HG03064 (cell line): ENCODE data around the gene ENO3.

Experiments used
- ATAC-seq: cut with Tn5 transposase; IDR thresholded peaks from one replicate; pipeline ENCODE4 v1.9.1; 2021; ENCODE audit warnings: low read depth; ENCODE audit not compliant: unreplicated experiment

The ENO3 gene

DNA sequence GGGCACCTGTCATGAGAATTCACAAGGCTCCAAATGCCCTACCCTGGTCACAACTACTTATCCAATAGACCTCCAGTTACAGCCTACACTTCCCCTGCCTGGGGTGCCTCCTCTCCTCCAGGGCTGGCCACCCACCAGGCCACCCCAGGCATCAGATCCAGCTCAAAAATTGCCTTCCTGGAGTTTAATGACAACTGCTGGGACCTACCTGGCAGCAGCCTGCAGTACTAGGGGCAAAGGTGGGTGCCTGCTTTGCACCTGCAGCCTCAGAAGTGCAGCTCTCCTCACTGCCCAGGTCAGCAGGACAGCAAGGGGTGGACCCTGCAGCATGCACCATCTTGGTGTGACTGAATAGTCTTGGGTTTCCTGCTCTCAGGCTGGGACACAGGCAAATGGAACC is 15.3 kb upstream of the ENO3 start:
- ATAC-seq = no peak

DNA sequence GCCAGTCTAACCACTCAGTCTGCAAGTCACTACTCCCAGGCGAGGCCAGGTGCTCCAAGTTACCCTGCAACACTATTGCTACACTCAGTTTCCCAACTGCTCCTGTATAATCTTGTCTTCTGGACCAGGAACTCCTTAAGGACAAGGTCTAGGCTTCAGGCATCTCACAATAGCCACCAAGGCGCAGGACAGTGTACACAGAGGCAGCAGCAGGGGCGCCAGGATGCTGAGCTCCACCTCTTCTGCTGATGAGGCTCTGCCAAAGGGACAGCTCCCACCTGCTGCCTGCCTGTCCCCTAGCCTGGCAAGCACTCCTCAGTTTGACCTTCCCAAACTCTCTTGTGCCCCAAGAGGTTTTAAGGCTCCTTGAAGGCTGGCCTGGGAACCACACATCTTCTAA is 14.5 kb upstream of the ENO3 start:
- ATAC-seq = no peak

DNA sequence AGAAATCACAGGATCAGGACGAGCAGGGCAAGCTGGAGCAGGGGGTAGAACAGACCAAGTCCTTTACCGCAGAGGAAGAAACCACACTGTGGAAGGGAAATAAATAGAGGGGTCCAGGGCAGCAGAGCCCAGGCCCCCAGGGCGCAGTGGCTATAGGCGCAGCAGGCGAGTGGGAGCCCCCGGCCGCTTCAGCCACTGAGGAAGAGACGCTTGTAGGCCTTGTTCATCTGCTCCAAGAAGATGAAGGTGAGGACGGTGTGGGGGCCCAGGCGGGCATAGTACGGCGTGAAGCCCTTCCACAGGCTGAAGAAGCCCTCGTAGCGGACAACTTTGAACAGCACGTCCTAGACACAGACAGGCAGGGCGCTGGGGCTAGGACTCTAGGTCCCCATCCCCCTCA is 13.4 kb upstream of the ENO3 start:
- ATAC-seq = no peak

DNA sequence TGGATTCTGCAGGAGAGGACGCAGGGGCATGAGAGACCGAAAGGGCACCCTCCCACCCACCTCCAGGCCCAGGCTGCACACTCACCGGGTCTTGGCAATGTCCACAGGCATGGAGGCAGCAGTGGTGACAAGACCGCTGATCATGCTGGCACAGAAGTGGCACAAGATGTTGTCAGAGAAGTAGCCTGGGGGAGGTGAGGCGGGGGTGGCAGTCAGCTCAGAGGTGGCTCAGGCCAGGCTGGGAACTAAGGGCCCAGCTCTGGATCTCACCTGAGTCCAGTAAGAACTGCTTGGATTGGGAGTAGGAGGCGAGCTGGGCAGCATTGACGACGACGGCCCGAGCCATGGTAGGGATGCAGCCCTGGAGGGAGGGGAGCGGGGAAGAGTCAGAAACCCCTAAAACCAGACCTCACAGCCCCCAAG is 12.8 kb upstream of the ENO3 start:
- no peak for ATAC-seq

DNA sequence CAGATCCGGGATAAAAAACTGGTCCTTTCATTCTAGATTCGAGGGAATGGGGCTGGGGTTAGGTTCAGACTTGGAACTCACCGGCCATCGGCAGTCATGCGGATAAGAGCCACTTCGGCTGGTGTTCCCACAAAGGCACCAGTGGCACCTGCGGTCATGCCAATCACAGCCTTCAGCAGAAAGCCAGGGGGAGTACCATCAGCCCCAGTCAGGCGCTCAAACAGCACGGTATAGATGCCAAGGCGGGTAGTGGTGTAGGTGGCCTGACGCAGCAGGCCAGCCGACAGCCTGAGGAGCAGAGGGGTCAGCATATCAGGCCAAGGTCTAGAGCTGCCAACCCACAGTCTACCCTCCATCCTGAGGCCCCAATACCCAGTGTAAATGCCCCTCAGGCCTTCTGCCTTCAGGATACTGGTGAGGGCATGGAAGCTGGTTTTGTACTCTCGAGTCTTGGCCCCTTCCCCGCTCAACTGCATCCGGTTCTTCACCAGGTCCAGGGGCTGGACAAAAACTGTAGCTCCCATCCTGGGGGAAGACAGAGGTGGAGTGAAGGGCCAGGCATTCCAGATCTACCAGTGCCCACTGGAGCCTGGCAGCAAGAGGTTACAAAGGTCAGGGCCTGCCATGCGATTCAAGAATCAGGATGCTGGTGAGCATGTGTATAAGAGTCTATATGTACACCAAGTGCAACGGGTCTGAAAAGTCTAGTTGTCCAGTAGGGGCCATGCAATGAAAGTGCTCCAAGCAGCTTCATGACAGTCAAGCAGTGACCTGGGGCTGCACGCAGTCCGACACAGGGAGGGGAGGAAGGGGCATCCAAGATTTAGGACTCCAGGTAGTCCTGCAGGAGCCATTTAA is 12.0 kb upstream of the ENO3 start:
- ATAC-seq = no peak

DNA sequence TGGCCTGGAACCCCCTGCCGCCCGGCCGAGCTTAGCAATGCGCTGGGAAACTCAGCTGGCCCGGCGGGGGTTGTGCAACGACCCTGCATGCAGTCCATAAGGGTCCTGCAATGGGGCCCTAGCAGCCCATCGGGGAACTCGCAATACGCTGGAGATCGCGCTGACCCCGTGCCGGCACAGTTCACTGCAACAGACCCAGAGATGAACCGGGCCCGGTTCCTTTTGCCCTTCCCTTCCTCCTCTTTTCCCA is 11.4 kb upstream of the ENO3 start:
- ATAC-seq = no peak

DNA sequence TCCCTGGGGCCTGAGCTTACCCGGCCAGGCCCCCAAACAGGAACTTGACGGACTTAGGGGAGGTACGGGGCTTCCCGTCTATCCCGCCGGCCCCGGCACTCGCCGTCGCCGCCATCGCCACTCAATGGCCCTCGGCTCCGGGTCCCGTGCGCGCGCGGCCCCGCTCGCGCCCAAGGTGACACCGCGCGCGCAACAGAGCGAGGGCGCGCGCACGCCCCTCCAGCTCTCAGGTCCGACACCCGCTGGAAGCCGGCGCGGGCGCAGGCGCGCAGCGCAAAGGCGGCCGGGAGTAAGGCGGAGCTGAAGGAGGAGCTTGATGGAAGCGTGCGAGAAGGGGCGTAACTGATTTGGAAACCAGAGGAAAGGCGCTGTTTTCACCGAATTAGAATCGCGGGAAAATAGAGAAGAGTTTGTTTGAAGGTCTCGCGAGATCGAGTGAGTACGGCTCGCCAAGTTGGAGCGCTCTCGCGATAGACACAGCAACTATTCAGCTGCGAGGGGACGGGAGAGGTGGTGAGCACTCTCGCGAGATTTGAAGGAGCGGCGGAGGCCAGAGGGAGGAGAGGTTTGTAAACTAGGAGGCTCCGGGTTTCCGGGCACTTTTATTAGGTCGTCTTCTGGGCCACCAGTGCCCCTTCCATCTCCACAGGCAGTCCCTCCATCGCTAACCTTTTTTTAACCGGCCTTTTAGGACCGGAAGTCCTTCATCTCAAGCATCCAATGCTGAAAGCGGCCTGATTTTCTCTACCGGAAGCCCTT is 10.9 kb upstream of the ENO3 start, which contains the start of the genes RNF167 and SLC25A11:
Gene RNF167 (plus strand): TSS at position 473 of the 759 bp plus-strand sequence. CDS start 642 bp downstream, outside the sequence.
Gene SLC25A11 (minus strand): TSS at position 251 of the 759 bp plus-strand sequence. CDS start 136 bp downstream, at position 115.
- ATAC-seq = peak; percentile 56

DNA sequence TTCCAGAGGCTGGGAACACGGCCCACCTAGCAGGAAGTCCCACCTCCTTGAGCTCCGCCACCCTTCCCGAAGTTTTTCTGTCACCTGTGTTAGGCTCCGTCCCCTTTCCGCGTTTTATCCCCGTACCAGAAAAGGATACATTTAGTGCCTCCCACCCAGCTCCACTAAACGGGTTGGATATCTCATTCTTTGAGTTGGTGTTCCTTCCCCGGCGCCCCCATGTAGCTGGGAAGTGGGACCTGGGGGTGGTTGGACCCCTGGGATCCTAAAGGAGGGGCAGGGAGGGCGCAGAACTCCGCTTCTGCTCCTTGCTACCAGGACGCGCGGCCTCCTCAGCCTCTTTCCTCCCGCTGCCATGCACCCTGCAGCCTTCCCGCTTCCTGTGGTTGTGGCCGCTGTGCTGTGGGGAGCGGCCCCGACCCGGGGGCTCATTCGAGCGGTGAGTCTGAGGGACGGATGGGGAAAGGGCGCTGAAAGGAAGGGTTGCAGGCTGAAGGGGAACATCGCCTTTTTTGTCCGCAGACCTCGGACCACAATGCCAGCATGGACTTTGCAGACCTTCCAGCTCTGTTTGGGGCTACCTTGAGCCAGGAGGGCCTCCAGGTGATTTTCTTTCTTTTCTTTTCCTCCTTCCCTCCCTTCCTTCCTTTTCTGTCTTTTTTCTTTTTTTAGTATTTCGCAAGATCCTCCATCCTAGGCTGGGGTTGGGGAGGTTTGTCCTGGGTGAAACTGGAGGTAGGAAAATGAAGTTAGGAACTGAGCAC is 10.2 kb upstream of the ENO3 start:
- no peak for ATAC-seq

DNA sequence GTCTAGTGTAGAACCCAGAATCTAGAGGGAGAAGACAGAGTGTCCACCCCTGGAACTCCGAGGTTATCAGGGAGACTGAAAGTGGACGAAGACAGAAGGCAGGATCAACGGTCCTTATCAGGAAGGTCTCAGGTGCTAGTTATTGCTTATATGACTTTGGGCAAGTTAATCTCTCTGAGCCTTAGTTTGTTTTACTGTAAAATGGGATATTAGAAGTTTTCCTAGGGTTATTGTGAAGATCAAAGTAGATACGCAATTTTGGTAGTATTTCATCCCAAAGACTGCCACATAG is 9.7 kb upstream of the ENO3 start:
- ATAC-seq = no peak

DNA sequence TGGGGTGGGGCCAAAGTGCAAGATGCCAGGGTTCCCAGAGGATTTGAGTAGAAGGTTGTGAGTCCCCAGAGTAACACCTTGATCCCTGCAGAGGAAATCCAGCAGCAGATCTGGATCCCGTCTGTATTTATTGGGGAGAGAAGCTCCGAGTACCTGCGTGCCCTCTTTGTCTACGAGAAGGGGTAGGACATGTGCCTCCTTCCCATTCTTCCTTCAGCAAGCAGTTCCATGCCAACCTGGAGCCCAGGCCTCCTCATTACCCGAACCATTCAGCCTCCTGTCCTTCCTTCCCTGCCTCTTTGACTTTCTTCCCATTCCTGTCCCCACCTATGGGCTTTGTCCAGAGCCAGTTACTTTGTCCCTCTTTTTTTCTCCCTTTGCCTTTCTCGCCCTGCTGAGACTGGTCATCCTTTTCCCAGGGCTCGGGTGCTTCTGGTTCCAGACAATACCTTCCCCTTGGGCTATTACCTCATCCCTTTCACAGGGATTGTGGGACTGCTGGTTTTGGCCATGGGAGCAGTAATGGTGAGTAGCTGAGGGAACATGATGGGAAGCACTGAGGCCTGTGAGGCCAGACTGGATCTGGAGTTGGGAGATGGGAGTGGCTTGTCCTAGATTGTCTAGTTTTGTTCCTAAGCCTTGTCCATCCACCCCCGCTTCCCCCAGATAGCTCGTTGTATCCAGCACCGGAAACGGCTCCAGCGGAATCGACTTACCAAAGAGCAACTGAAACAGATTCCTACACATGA is 8.0 kb upstream of the ENO3 start:
- no peak for ATAC-seq

DNA sequence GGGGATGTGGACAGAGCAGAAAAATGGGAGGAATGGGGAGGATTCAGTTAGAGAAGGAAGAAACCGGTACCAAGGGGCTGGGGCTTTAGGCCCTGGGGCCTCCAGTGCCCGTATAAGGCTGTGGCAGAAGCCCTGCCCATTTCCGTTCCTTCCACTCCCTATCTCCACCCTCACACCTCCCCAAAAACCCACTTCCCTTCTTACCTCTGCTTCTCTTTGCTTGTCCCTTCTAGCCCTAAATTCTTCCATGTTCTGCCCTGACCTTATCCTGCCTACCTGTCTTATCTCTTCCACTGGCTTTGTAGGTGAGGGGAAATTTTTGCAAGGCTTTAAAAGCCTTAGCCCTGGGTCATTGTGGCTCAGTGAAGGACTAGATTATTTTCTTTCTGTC is 6.8 kb upstream of the ENO3 start:
- no peak for ATAC-seq

DNA sequence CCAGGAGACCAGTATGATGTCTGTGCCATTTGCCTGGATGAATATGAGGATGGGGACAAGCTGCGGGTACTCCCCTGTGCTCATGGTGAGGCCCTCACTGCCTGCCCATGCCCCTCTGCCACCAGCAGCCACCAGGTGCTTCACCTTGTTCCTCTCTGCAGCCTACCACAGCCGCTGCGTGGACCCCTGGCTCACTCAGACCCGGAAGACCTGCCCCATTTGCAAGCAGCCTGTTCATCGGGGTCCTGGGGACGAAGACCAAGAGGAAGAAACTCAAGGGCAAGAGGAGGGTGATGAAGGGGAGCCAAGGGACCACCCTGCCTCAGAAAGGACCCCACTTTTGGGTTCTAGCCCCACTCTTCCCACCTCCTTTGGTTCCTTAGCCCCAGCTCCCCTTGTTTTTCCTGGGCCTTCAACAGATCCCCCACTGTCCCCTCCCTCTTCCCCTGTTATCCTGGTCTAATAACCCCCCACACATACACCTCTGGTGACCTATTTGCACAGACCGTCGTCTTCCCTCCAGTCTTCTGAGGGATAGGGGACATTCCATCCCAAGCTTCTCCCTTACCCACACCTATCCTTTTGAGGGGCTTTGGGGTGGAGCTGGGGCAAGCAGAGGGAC is 6.3 kb upstream of the ENO3 start:
- no peak for ATAC-seq

DNA sequence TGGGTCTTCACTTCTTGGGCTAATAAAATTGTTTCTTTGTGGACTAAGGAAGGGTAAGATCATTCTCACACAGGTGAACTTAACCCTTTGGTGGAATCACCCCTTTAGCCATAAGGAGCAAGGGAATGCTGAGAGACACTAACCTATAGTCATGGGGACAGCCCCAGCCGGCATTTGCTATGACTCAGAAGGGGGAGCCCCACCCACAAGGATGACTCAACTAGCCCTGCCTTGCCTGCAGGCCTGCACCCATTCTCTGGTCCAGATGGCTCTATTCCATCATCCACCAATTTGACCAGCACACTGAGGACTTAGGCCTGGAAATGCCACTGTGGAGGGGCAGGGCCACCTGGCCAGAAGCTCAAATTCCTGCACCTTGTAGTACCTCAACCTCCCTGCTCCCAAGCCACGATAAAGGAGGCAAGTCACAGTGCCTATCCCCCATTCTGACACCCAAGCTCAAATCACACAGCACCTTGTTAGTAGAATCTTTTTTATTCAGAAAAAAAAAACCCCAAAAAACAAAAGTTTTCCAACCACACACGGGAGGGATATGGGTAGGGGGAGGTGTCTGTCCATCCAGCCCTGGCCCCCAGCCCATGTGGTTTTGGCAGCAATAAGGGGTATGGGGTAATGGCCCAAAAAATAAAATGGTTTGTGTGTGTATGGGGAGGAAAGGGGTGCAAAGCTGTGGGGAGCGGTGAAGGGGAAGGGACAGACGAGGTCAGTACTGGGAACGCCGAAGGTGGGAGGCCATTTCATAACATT is 5.6 kb upstream of the ENO3 start:
- ATAC-seq = no peak

DNA sequence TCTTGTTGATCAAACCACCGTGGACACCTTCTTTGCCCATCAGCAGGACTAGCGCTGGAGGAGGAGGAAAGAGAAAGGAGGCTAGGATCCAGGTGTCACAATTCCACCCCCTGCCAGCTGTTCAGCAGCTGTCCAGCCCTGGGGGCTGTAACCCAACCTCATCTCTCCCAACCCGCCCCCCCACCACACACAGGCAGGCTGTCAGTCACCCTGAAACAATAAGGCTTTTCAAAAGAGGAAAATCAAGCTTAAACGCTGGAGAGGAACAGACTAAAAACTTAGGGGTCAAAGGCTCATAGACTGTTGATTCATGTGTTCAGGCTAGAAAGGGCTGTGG is 5.0 kb upstream of the ENO3 start:
- ATAC-seq = no peak

DNA sequence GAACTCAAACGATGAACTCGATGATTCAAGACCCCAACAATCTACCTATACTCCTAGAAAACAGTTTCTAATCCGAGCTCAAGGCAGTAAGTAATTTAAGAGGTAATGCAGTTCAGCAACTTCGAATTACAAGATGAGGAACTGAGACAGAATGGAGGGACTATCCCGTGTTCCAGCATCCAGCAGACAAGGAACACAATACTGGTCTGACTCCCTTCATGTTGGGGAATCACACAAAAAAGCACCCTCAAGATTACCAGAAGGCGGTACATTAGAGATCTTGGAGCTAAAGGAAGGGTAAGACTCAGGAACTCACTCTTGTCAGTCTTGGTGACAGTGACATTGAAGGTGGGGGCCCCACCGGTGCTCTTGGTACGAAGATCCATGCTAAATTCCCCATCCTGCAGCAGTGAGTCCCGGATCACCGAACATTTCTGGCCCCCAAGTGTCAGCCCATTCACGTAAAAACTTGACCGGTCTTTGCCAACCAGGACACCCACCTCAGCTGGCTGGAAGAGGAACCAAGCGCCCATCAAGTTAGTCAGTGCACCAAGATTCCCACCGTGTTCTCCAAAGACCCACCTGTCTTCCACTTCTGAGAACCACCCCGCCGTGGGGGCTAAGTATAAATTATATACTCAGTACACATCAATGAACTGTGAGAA is 4.5 kb upstream of the ENO3 start:
- ATAC-seq = no peak

DNA sequence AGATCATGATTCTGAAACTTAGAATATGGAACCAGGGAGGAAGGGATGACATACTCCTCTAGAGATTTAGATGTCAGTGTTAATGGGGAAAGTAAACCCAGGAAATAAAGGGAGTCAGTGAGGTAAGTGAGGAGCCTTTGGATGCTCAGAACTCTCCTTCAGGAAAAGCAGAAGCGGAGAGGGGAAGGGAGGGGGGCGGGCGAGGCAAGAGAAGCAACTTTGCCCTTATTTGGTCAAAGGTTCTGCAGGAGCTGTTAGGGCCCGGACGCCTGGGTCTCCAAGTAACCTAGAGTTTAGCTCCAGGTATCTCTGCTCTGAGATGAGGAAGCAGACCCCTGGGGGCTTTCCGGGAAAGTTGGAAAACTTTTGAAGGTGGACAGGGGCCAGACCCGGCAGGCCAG is 3.9 kb upstream of the ENO3 start:
- no peak for ATAC-seq

DNA sequence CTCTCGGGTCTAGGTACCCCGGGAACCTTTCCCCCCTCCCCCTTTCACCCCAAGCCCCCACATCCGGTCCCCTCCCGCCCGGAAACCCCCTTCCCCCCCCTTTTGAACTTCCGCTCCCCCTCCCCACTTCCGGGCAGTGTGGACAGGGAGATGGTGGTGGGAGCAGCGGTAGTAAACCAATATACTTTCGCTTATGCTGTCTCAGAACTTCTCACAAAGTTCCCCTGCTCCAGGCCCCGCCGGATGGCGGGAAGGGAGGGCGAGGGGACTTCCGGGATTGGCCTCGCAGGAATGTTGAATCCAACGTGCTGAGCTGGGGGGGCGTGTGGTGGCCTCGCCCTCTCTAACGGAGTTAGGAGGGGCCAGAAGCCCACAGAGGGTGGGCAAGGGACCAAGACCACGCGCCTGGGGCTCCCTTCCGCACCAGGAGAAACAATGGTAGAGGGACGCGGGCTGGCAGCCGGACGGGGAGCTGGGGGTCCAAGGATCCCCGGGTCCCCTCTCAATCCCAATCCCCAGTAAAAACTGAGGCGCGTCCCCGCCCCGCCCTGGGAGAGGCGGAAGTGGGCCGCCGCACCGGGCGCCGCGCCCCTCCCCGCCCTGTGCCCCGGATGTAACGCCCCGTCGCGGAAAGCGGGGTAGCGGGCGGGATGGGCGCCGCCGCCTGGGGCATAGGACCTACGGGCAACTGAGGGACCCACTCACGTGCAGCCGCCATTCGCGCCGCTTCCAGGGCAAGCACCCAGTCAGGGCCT is 3.3 kb upstream of the ENO3 start:
- no peak for ATAC-seq

DNA sequence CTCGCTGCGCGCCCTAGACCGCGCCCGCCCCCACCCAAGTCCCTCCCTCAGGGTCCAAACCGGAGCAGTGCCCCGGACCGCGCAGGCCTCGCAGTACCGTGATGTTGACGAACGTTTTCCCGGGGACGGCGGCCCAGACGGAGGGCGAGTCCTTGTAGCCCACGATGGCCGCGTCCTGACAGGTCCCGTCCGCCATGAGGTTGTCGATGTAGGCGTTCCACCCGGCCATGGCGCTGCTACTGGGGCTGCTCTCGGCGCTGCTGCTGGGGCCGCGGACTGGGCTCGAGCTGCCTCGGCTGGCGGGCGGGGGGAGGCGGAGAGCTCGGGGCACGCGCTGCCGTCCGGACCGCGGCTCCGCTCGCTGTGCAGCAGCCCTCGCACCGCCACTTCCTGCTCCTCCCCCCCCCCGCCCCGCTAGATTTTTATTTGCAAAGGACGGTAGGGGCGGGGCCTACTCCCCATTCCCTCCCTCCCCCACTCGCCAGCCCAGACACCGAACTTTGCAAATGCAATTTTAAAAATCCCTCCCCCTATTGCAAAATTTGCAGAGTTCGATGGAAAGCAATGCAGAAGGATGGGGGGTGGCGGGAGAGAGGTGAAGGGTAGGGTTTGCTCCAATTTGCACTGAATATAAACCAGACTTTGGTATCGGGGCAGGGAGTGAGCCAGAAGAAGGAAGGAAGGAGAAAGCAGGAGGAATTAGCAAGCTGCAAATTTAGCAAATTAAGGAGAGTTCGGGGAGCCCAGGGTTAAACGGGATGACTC is 2.6 kb upstream of the ENO3 start, which contains the start of gene PFN1:
Gene PFN1 (minus strand): TSS at position 365 of the 765 bp plus-strand sequence. CDS start 136 bp downstream, at position 229.
- ATAC-seq = no peak
